GM21529 (cell line): ENCODE data around the gene PRKCE.
A peak's percentile ranks its signal among the peaks of the same experiment; 100 is the strongest.

Source experiments
- ATAC-seq: cut with Tn5 transposase; IDR thresholded peaks from one replicate; pipeline ENCODE4 v1.9.1; 2021; ENCODE audit not compliant: unreplicated experiment

The PRKCE gene

GRCh38 chr2:45922577-45922988 lies 271.1 kb downstream of the PRKCE start:
- no peak for ATAC-seq

GRCh38 chr2:45923701-45924100 lies 272.2 kb downstream of the PRKCE start:
- ATAC-seq = no peak

- no peak for ATAC-seq
These were observed 273.6 kb downstream of the PRKCE start for GRCh38 chr2:45925026-45925425.

- ATAC-seq = no peak
These were observed 274.3 kb downstream of the PRKCE start for GRCh38 chr2:45925636-45926366.

- no peak for ATAC-seq
These were observed 277.5 kb downstream of the PRKCE start for GRCh38 chr2:45928946-45929345.

GRCh38 chr2:45929674-45930395 lies 278.4 kb downstream of the PRKCE start:
- ATAC-seq = no peak

GRCh38 chr2:45930396-45930792 lies 278.9 kb downstream of the PRKCE start:
- no peak for ATAC-seq

GRCh38 chr2:45932278-45932975 lies 281.0 kb downstream of the PRKCE start:
- no peak for ATAC-seq

- peak; percentile 73 for ATAC-seq
These were observed 284.5 kb downstream of the PRKCE start for GRCh38 chr2:45935791-45936622.

GRCh38 chr2:45936623-45936979 lies 285.1 kb downstream of the PRKCE start:
- no peak for ATAC-seq

GRCh38 chr2:45937990-45938389 lies 286.5 kb downstream of the PRKCE start:
- ATAC-seq = no peak

- ATAC-seq = no peak
These were observed 287.4 kb downstream of the PRKCE start for GRCh38 chr2:45938649-45939511.

- no peak for ATAC-seq
These were observed 290.2 kb downstream of the PRKCE start for GRCh38 chr2:45941531-45942236.

- no peak for ATAC-seq
These were observed 290.8 kb downstream of the PRKCE start for GRCh38 chr2:45942237-45942738.

- ATAC-seq = no peak
These were observed 292.0 kb downstream of the PRKCE start for GRCh38 chr2:45943219-45944044.

- no peak for ATAC-seq
These were observed 292.6 kb downstream of the PRKCE start for GRCh38 chr2:45944074-45944473.

- ATAC-seq = no peak
These were observed 293.8 kb downstream of the PRKCE start for GRCh38 chr2:45945302-45945717.

GRCh38 chr2:45946023-45946422 lies 294.5 kb downstream of the PRKCE start:
- no peak for ATAC-seq
